NCI-H345 (cell line): ENCODE measurements around the gene RTL3.

Experiments
- DNase-seq: peaks from one replicate; lab custom pipeline; 2025; lab: John Stamatoyannopoulos, UW

RTL3 gene

GRCh38 chrX:78619834-78620233 lies 39.3 kb downstream of the RTL3 start:
- no peak for DNase-seq

DNA sequence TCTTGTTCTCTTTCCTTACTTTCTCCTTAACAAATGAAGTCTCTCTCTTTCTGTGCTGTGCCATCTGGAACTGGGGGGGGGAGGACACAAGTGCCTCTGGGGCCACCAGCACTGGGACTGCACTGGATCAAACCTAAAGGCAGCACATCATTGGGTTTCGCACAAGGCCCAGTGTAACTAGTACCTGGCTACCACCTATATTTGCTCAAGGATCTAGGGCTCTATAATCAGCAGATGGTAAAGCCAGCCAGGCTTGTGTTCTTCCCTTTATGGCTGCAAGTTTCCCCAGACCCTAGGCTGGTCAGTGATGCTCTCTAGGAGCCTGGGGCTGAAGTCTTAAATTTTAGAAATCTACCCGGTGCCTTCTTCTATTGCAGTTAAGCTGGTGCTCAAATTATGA lies 40.1 kb downstream of the RTL3 start:
- no peak for DNase-seq

DNA sequence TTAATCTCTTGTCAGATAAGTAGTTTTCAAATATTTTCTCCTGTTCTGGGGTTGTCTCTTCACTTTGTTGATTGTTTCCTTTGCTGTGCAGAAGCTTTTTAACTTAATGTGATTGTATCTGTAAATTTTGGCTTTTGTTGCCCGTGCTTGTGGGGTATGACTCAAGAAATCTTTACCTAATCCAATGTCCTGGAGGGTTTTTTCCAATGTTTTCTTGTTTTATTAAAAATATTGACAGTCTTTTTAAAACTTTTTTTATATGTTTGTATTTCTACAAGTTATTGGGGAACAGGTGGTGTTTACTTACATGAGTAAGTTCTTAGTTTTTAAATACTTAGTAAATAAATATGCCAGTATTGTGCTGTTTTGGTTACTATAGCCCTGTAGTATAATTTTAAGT lies 44.9 kb downstream of the RTL3 start:
- DNase-seq, result no peak
